ENCODE results near the gene ADRA2C. TPM values are rescaled to one million over a fixed set of nuclear protein-coding genes. Genes with fewer than 3 reads are reported as not detected.

Gene ADRA2C
- total and polyA plus RNA-seq, 12 donors = 1.1 to 34.0 (median 5.3) TPM

GRCh38 chr4:3725936-3726870 lies 40.0 kb upstream of the ADRA2C start:
- Histone ChIP-seq H3K27ac (no peak overlapping the region), H3K27me3 (peaks cover 43% of the 10 kb centered on the region), H3K36me3 (replicated peaks in 1 of 2) (no peaks in the 10 kb centered on the region), H3K4me1 (replicated peaks in 1 of 2) (no peaks in the 10 kb centered on the region), H3K9me3 (replicated peaks in 1 of 3) (no peaks in the 10 kb centered on the region), H3K4me3 (no peak overlapping the region)
- no peak for DNase-seq
- intact Hi-C loops (cut with DNase I) = no loop called here
- TF ChIP-seq, protein P1, sequence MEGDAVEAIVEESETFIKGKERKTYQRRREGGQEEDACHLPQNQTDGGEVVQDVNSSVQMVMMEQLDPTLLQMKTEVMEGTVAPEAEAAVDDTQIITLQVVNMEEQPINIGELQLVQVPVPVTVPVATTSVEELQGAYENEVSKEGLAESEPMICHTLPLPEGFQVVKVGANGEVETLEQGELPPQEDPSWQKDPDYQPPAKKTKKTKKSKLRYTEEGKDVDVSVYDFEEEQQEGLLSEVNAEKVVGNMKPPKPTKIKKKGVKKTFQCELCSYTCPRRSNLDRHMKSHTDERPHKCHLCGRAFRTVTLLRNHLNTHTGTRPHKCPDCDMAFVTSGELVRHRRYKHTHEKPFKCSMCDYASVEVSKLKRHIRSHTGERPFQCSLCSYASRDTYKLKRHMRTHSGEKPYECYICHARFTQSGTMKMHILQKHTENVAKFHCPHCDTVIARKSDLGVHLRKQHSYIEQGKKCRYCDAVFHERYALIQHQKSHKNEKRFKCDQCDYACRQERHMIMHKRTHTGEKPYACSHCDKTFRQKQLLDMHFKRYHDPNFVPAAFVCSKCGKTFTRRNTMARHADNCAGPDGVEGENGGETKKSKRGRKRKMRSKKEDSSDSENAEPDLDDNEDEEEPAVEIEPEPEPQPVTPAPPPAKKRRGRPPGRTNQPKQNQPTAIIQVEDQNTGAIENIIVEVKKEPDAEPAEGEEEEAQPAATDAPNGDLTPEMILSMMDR (IDR thresholded peaks at IDR 0.05) = no peak
- TF ChIP-seq POLR2A (IDR thresholded peaks at IDR 0.05) = no peak
- WGBS, 4 donors = 20 to 42% (median 39%) methylated on average over 6 to 10 of the region's 10 CpGs

DNA sequence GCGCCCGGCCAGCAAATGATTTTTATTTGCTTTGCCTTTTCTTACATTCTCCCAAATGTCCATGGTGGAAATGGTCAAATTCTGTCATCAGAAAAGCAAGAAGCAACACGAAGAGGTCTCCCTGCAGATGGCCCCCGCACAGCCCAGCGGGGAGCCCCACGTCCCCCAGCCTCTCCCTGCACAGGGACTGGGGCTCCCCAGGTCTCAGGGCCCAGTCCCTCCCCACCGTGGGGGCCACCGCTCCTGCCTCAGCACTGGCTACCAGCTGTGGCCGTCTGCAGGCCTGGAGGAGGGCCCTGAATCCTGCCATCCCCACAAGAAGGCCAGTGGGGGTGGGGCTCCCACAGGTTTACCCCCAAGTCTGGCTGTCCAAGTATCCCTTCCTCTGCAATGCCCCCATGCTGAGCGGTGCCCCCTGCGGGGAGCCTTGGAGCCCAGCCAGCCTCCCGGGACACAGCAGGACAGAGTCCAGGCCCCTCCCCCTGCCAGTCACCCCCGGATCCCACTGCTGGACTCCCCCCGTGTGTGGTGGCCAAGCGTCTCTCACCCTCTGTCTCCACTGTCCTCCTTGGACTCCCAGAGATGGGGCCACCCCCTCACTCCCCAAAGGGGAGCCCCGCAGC lies 38.2 kb upstream of the ADRA2C start:
- intact Hi-C loops (cut with DNase I) = no loop called here
- 66 to 79% (median 70%) methylated on average over 9 to 16 of the region's 16 CpGs for WGBS, 4 donors
- Histone ChIP-seq H3K4me3 (no peak overlapping the region), H3K9me3 (replicated peaks in 1 of 3) (no peaks in the 10 kb centered on the region), H3K4me1 (replicated peaks in 1 of 2) (no peaks in the 10 kb centered on the region), H3K27me3 (peaks cover 37% of the 10 kb centered on the region), H3K27ac (no peak overlapping the region), H3K36me3 (replicated peaks in 1 of 2) (no peaks in the 10 kb centered on the region)
- no peak for TF ChIP-seq POLR2A (IDR thresholded peaks at IDR 0.05)
- TF ChIP-seq, protein P1 (IDR thresholded peaks at IDR 0.05) = no peak
- no peak for DNase-seq

GRCh38 chr4:3729188-3729881 lies 36.9 kb upstream of the ADRA2C start:
- no peak for DNase-seq
- H3K9me3 ChIP-seq (replicated peaks in 1 of 3) = no peaks in the 10 kb centered on the region
- H3K36me3 ChIP-seq (replicated peaks in 1 of 2) = no peaks in the 10 kb centered on the region
- H3K27me3 ChIP-seq = peaks cover 23% of the 10 kb centered on the region
- no peak overlapping the region for H3K27ac ChIP-seq
- no peak overlapping the region for H3K4me3 ChIP-seq
- 69 to 82% (median 69%) methylated on average over 9 to 11 of the region's 11 CpGs for WGBS, 4 donors
- no peaks in the 10 kb centered on the region for H3K4me1 ChIP-seq (replicated peaks in 1 of 2)
- intact Hi-C loops (cut with DNase I) = no loop called here
- no peak for TF ChIP-seq POLR2A (IDR thresholded peaks at IDR 0.05)
- TF ChIP-seq, protein P1 (IDR thresholded peaks at IDR 0.05) = no peak

DNA sequence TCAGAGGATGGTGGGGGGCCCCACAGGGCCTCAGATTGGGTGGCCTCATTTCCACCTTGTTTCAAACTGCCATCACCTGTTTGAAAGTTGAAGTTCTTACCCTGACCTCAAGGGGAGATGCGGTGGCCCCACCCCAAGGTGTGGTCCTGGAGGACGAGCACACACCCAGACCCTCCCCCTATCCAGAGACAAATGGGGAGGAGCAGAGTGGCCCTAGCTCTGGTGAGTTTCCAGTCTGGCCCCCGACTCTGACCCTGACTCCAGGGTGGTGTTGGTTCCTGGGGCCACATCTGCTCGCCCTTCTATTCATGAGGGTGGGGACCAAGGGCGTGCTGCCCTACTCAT lies 36.3 kb upstream of the ADRA2C start:
- WGBS, 4 donors = 42 to 71% (median 59%) methylated on average over 2 to 5 of the region's 5 CpGs; no CpG with 5 or more reads in 1 of the 4 donors

More for the DNA sequence above, 36.3 kb upstream of the ADRA2C start:
- Histone ChIP-seq H3K4me3 (no peak overlapping the region), H3K36me3 (replicated peaks in 1 of 2) (no peaks in the 10 kb centered on the region), H3K9me3 (replicated peaks in 1 of 3) (no peaks in the 10 kb centered on the region), H3K27ac (no peak overlapping the region), H3K27me3 (peaks cover 18% of the 10 kb centered on the region), H3K4me1 (replicated peaks in 1 of 2) (no peaks in the 10 kb centered on the region)
- intact Hi-C loops (cut with DNase I) = no loop called here
- TF ChIP-seq, protein P1 (IDR thresholded peaks at IDR 0.05) = no peak
- TF ChIP-seq POLR2A (IDR thresholded peaks at IDR 0.05) = no peak
- no peak for DNase-seq

All from adrenal gland (tissue), 12 donors.